HG02610 (cell line): ENCODE measurements around the gene NFE2L1.
"Not testable (repeated sequence)": the region's sequence is repeated elsewhere in the genome, so short reads cannot be mapped to it uniquely, and the experiment has no call there.

Experiments
- ATAC-seq: cut with Tn5 transposase; IDR thresholded peaks from one replicate; pipeline ENCODE4 v1.9.1; 2021; ENCODE audit warnings: mild to moderate bottlenecking, moderate library complexity; ENCODE audit not compliant: unreplicated experiment

Gene NFE2L1, protein sequence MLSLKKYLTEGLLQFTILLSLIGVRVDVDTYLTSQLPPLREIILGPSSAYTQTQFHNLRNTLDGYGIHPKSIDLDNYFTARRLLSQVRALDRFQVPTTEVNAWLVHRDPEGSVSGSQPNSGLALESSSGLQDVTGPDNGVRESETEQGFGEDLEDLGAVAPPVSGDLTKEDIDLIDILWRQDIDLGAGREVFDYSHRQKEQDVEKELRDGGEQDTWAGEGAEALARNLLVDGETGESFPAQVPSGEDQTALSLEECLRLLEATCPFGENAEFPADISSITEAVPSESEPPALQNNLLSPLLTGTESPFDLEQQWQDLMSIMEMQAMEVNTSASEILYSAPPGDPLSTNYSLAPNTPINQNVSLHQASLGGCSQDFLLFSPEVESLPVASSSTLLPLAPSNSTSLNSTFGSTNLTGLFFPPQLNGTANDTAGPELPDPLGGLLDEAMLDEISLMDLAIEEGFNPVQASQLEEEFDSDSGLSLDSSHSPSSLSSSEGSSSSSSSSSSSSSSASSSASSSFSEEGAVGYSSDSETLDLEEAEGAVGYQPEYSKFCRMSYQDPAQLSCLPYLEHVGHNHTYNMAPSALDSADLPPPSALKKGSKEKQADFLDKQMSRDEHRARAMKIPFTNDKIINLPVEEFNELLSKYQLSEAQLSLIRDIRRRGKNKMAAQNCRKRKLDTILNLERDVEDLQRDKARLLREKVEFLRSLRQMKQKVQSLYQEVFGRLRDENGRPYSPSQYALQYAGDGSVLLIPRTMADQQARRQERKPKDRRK

DNA sequence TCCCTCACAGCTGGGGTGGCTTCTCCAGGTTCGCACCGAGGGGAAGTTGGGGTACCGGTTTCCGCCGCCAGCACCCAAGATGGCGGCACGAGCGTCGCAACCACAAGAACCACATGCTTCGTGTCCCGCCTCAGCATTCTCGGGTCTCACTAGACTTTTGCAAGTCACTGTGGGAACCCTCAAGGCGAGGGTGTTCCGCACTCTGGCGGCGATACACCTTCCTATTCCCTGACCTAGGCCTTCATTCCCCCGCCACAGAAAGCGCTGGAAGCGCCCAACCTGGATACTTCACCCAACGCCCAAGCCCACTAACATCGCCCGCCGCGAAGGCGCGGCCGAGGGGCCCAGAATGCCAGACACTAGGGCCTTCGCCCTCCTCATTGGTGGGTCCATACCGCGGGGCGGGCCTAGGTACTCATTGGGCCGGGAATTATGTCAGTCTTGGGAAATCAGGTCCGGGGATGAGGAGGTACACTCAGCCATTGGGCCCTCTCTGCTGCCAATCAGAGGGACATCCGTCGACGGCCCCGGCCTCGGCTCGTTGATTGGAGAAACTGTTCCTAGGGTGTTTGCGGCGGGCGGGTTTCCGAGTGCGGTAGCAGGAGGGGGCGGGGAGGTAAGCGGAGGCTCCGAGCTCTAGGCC is at the start of gene NFE2L1:
Gene NFE2L1, plus strand, starts transcription at position 619 of the 643 bp plus-strand sequence. CDS start 2,760 bp downstream, outside the sequence.
- ATAC-seq: peak; percentile 93

DNA sequence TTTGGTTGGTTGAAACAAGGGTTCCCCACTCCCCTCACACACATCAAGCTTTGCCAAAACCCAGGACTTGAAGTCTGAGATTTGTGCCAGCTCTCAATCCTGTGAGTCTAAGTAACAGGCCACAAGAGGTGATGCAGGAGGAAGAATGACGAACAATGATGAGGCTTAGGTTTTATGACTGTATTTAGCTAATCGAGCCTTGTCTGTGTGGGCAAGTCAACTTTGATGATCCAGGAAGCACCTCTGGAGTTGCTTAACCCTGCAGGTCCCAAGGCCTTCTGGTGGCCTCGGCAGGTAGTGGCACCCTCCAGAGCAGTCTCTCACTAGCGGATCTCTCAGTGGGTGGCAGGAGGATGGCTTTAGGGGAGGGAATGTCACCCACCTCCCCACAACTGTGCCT is 48.6 kb upstream of the NFE2L1 start:
- ATAC-seq: no peak

DNA sequence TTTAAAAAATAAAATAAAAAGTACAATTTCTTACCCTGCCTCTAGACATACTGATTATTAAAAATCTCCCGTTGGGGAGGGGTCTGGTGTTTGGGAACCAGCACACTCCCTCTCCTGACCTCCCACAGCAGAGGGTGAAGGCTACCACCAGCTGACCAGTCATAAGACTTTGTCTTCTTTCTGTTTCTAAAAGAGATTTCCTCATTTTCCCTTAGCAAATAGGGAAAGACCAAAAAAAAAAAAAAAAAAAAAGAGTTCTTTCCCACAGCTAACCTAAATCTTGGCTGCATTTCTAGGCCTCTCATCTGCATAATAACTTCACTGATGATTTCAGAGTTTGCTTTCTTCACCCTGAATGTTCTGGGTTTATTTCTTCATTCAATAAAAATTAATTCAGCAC is 47.0 kb upstream of the NFE2L1 start:
- ATAC-seq: no peak

DNA sequence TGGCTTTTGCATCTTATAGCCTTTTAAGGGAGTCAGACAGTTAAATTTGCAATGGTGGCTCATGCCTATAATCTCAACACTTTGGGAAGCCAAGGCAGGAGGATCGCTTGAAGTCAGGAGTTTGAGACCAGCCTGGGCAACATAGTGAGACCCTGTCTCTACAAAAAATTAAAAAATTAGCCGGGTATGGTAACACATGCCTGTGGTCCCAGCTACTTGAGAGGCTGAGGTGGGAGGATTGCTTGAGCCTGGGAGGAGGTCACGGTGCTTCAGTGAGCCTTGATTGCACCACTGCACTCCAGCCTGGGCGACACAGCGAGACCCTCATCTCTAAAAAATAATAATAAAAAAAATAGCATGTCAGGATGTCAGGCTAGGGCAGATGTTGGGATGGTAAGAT is 46.5 kb upstream of the NFE2L1 start:
- ATAC-seq: not testable (repeated sequence)

DNA sequence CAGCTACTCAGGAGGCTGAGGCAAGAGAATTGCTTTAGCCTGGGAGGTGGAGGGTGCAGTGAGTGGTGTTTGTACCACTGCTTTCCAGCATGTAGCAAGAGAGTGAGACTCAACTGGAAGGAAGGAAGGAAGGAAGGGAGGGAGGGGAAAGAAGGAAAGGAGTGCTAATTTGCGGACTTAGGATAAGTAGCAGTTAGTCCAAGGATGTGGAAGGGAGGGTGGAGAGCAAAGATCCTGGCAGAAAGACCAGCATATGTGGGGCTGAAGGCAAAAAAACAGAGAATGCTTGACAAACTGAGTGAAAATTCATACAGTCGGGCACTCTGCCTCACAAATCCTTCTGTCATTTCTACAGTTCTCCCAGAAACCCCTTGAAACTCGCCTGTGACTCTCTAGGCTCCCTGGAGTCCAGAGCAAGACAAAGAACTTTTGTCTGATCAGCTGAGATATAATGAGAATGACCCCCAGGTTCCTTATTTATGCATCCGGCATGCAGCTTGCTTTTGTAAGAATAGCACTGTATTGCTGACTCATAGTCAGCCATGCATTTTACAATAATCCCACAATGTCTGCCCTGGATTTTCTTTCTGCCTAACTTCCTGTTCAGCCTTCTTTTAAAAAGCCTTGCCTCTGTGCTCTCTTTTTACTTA is 45.8 kb upstream of the NFE2L1 start:
- ATAC-seq: peak; percentile 66

DNA sequence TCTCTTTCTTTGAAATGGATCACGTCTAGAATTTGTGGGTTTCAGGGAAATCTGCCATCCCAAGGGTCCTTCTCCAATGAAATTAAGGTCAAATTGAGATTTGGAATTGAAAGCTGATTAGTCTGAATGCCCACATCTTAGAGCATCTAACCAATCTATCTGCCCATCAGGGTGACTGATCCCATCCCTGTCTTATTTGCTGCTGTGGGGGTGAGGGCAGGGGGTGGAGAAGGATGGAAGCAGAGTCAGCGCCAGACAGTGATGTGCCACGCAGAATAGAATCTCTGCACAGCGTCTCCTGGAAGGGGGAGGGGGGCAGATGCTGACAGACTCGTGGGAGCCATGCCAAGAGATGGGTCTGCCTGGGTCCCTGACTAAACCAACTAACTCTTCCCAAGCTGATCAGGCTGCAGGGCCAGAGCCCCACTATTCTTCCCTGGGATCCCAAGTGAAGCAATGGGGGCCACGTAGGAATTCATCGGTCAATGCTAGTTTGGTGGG is 45.2 kb upstream of the NFE2L1 start:
- no peak for ATAC-seq

DNA sequence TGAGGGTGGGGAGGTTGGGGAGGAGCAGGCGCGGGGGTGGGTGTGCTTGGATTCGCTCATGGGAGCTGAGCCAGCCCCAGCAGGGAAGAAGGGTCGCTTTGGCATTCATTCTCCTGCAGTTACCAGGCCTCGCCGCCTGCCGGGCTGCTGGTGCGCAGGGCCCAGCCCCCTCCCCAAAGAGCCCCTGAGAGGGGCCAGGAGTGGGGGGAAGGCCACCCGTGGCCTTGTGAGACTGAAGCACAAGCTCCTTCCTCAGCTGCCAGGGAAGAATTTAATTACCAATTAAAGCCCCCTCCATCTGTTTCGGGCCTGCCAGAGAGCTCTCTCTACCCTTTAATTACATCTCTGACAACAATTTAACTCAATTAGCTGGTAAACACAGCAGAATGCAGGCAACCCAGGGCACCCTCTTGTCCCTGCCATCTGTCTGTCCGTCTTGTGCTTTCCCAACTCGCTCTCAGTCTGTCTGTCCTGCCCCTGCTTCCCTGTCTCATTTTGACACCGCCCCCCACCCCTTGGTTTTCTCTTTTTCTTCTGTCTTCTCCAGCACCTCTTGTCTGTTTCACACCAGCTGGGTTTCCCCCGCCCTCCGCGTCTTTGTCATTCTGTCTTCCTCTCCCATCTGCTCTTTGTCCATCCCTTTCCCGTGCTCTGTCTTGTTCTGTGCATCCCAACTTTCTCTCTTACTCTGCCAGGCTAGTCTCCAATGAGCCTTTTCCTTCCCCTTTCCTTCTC is 44.6 kb upstream of the NFE2L1 start:
- no peak for ATAC-seq

DNA sequence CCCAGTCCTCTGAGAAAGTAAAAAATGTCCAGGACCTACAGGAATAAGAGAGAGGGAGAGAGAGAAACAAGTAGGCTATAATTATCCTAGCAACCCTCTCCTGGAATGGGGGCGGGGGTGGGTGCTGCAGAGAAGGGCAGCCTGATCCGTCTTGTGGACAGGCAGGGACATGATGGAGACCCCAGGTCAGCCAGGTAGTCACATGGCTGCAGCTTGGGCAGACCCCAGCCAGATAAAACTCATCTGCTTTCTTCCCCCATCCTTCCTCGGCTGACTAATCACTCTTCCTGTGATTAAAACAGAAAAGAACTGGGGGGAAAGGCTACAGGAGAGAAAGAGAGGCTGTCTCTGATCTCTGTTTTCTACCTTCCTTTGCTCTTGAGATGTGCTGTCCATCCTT is 43.2 kb upstream of the NFE2L1 start:
- no peak for ATAC-seq

DNA sequence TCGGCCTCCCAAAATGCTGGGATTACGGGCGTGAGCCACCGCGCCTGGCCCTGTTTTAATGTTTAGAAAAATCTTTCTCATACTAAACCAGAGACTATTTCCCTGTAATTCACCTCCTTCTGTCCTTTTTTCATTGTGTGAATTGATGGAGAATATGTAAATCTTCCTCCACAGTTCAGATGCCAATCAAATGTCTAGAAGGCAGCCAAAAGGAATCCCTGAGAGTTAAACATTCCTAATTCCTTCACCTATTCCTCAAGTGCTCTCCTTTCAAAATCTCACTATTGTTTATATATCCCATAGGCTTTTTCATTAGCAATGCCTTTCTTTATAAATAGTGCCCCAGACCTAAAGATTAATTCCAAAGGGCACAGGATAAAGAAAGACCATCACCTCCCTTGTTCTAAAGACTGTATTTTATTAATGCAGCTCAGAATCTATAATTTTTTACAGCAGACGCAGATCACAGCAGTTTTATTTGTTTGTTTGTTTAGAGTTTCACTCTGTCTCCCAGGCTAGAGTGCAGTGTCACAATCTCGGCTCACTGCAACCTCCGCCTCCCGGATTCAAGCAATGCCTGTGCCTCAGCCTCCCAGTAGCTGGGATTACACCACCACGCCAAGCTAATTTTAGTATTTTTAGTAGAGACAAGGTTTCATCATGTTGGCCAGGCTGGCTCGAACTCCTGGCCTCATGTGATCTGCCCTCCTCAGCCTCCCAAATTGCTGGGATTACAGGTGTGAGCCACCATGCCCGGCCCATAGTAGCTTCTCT is 41.0 kb upstream of the NFE2L1 start:
- no peak for ATAC-seq

DNA sequence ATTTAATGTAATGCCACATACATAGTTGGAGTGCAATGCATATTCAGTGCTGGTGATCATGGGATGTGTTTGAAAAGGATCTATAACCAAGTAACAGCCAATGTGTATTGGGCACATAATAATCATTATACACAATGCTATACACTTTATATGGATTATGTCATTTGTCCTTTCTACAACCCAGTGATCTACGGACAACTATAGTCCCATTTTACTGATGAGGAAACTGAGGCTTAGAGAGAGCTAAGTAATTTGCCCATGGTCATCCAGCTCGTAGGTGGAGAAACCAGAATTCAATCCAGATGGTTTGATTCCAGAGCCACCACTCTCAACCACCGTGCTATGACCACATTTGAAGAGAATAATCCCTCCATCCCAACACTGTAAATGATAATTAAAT is 38.0 kb upstream of the NFE2L1 start:
- ATAC-seq: no peak

DNA sequence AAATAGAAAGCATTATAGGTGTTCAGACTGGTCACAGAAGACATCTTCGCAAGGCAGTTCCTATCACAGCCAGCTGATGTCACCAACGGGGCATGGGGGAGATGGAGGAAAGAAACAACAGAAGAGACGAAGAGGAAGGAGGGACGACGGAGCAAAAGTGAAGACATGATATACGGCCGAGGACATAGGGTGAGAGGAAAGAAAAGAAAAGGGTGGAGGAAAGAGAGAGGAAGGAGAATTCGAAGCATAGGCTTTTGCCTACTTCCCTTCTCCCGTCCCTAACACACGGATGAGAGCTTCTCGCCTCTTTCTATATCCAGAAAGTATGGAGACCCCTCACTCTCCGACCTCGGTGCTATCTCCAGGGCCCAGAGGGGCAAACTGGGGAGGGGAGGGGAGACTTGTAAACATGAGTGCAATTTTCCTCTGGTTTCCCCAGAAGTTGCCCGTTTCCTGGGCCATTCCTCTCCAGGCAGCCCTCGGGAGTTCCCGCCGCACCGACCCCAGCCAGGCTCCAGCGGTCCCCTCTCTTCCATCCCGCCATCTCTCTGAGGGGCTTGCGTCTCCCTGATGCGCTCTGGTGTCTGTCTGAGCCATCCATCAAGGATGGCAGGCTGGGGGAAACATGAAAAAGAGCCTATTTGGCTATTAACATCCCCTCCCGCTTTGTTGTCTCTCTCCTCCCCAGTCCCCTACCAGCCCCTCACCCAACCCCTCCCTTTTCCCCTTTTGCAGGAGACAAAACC is 36.6 kb upstream of the NFE2L1 start:
- ATAC-seq: no peak

DNA sequence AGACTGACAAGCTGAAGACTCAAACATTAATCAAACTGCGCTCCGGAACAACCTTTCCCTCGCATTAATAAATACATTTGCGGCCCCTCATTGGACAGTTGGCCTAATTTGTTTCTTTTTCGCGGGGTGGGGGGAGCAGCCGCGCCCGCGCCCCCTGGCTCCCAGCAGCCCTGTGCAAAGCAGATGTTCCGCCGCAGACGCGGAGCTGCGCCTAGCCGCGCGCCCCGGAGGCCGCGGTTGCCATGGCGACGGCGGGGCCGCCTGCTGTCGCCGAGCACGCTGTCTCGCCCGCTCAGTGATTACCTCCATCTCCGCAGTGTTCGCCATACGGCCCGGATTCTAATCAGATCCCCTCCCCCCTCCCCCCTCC is 36.0 kb upstream of the NFE2L1 start:
- peak; percentile 55 for ATAC-seq

DNA sequence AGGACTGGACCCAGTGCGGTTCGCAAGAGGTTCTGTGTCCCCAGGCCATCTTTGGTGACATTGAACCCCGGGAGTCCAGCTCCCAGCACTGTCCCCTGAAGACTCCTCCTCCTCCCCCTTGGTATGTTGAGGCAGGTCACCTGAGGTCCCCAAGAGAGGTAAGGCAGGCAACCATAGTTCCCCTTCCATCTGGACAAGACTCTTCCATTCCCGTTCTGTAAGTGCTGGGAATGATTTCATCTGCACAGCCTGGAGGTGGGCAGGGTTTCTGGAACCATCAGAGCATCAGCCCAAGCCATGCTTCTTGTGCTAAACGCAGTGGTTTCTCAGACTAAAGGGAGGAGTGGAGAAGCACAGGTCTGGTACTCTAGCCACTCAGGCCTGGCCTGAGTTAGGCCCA is 35.5 kb upstream of the NFE2L1 start:
- ATAC-seq: no peak

DNA sequence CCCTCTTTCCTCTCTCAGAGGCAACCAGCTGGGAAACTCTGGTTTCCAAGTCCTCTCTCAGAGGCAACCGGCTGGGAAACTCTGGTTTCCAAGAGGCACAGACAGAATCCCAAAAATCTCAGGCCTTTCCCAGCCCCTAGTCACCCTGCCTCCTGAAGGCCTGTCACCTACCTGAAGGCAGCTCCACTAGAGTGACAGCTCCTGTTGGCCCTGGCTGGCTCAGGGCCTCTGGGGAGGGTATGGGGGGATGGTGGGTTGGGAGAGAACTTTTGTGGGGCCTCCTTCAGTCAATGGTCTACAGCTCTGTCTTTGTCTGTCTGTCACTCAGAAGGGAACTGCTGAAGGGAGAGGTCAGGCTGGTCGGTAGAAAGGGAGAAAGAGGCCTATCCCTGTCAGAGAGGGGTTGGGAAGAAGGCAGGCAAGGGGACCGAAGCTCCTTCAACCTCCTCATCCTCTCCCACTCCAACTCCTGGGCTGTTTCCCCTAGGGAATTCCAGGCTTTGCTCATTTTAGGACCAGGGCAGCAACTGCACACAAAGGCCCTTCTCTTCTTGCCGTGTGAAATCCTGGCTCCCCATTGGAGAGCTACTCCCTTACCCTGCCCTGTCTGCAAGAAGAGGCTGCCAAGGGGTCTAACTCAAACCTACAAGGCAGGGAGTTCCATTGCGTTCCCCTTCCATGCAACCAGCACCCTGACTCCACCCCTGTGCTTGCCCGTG is 34.1 kb upstream of the NFE2L1 start:
- no peak for ATAC-seq

DNA sequence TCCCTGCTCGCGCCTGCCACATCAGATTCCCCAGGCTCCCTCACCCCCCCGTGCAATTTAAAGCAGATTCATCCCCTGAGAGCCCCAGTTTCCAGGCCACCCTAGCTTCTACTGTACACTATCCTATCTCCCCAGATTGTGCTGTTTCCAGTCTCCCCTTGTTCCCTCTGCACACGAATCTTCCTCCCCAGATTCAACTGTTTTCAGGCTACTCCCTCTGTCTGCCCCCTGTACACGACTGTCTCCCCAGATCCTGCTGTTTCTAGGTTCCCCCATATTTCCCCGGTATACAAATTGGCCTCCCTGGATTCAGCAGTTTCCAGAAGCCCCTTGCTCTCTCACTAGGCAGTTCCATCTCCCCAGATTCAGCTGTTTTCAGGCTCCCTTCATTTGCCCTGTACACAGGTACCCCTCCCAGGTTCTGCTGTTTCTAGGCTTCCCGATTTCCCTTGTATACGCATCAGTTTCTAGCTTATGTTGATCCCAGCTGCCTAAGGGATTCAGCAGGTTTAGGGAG is 33.5 kb upstream of the NFE2L1 start:
- no peak for ATAC-seq

DNA sequence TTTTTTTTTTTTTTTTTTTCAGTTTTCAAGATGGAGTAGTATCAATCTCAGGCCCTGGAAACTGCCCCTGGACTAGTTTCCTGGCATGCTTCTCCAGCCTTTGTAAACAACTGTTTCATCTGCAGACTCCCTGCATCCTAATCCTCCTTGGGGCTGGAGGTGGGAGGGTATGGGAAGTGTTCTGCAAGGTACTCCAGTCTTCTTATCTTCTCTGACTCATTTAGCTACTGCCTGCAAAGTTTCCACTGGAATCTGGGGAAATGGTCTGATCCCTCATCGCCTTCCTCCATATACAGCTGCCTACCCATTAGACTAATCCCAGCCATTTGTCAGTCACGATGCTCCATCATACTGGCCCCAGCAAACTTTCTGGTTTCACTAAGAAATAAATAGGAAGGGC is 32.0 kb upstream of the NFE2L1 start:
- no peak for ATAC-seq

DNA sequence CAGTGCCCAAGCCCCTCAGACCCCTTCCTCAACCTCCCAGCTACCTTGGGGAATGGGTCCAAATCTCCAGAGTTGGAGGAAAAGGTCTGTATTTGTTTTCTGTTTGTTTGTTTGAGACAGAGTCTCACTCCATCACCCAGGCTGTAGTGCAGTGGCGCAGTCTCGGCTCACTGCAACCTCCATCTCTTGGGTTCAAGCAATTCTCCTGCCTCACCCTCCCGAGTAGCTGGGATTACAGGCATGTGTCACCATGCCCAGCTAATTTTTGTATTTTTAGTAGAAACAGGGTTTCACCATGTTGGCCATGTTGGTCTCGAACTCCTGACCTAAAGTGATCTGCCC is 30.4 kb upstream of the NFE2L1 start:
- not testable (repeated sequence) for ATAC-seq

DNA sequence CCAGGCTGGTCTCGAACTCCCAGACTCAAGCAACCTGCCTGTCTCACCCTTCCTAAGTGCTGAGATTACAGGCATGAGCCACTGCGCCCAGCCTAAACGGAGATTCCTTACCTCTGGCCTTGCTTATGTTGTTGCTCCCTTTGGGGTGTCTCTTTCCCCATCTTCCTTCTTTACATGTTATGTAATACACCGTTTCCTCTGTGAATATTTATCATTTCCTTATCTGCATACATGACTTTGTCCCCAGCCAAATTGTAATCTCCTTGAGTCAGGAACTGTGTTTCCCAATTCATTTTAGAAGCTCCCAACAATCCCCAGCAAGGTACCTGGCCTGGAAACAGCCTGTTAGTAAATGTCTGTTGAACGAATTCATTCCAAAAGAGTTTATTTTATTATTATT is 26.2 kb upstream of the NFE2L1 start:
- ATAC-seq: no peak
